ENCODE data around the gene SSR3. TPM values are rescaled to one million over a fixed set of nuclear protein-coding genes. Genes with fewer than 3 reads are reported as not detected.

The SSR3 gene
- total and polyA plus RNA-seq, 2 of the 13 experiments (the other 11 are each of a cell fraction or from before 2014, with no cell fraction given) = 229 to 325 TPM

DNA sequence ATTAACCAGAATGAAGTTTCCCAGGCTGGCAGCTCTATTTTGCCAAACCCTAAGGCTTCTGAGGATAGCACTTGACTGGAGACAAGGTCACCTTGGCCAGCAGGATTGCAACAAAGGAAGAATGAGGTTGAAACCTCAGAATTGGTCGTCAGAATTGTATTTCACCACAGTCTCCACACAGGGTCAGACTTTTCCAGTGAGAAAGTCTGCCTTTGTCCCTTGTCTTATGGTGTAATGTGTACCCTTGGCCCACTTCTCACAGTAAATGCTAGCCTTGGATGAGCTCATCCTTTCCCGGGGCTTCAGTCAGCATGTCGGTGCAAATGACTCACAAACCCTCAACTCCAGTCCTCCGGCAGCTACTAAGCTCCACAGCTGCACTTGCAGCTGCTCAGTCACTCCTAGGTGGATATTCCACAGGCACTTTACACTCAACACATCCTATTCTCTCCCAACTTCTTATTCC lies 19.7 kb downstream of the SSR3 start:
- ChIA-PET POLR2A (interaction anchor here (0.5 to 1.9 kb wide), 15 partner anchors 11 to 640 kb away, joined by 3 to 20 read pairs (median 5); partner anchors contain the start of genes SSR3 and TIPARP), CTCF (ENCODE audit: low intra/inter-chr PET ratio, low total read pairs) (no interaction called here)
- Histone ChIP-seq H3K27me3 (ENCODE audit: control insufficient read depth in 1 of 2, insufficient read depth in 2 of 2, low read length in 2 of 2) (no peaks in the 10 kb centered on the region), H2AFZ (ENCODE audit: low read length) (no peak overlapping the region), H4K20me1 (ENCODE audit: insufficient read depth, low read length) (no peaks in the 10 kb centered on the region), H3K79me2 (ENCODE audit: insufficient read depth, low read length) (no peaks in the 10 kb centered on the region), H3K9ac (ENCODE audit: insufficient read depth, low read depth, low read length) (peak overlapping the region; percentile 35), H3K4me1 (ENCODE audit: insufficient read depth, low read length) (peaks cover 57% of the 10 kb centered on the region), H3K4me2 (ENCODE audit: low read depth, low read length) (peak overlapping the region; percentile 43), H3K36me3 (replicated peaks in 1 of 2; ENCODE audit: control insufficient read depth in 1 of 2, insufficient read depth in 2 of 2, low read length in 2 of 2) (peaks cover 1 to 10% of the 10 kb centered on the region in 2 experiments; a peak in 4 of 5 replicates), H3K9me3 (ENCODE audit: low read length) (no peaks in the 10 kb centered on the region), H3K27ac (ENCODE audit: extremely low read length, insufficient read depth, low read length) (peak overlapping the region; percentile 62), H3K4me3 (replicated peaks in 1 of 3; ENCODE audit: insufficient read depth in 1 of 3, low read depth in 2 of 3, low read length in 3 of 3) (peak overlapping the region in 1 of 3 experiments; percentile 19; a peak in 1 of 6 replicates)
- intact Hi-C loops (cut with micrococcal nuclease; ENCODE audit: unreplicated experiment) (loop anchor here (1.0 to 5.0 kb wide), 6 partner anchors 14 to 602 kb away; partner anchors contain the start of gene TIPARP), in situ Hi-C loops (cut with HindIII; ENCODE audit: extremely low pct_ligation_motif_present, low pct_unique_long_range_greater_than_20kb) (no loop called here)
- BruUV-seq (replicated peaks) = TSS peak; percentile 1
- FAIRE-seq (peak; percentile 94), ATAC-seq (peak; percentile 90), DNase-seq (ENCODE audit: low spot score) (peak; percentile 96)
- WGBS (ENCODE audit: low lambda C conversion rate) = 1% methylated on average over 4 of the region's 4 CpGs
- TF ChIP-seq NFIC (IDR thresholded peaks at IDR 0.05; ENCODE audit: low read length) (0 out of 2 replicates have a peak, but pooled peaks have one; percentile 33), RNF2 (conservative IDR thresholded peaks at IDR 0.05; ENCODE audit: low read depth) (0 out of 2 replicates have a peak, but pooled peaks have one; percentile 45), ZNF282 (IDR thresholded peaks at IDR 0.05; ENCODE audit: partially characterized antibody) (no peak), HOXD1 (CRISPR knock-in tag; IDR thresholded peaks at IDR 0.05) (no peak), SIX1 (CRISPR knock-in tag; IDR thresholded peaks at IDR 0.05; ENCODE audit: borderline replicate concordance) (0 out of 2 replicates have a peak, but pooled peaks have one; percentile 29), KLF11 (CRISPR knock-in tag; IDR thresholded peaks at IDR 0.05) (no peak), JUND (CRISPR knock-in tag; IDR thresholded peaks at IDR 0.05) (peak; percentile 89), NCOA2 (CRISPR knock-in tag; IDR thresholded peaks at IDR 0.05) (peak; percentile 62), ZKSCAN5 (CRISPR knock-in tag; IDR thresholded peaks at IDR 0.05) (no peak), EEA1 (CRISPR knock-in tag; IDR thresholded peaks at IDR 0.05; ENCODE audit: borderline replicate concordance) (no peak), MAZ (IDR thresholded peaks at IDR 0.05; ENCODE audit: borderline replicate concordance, low read depth, low read length) (no peak), MAZ (CRISPR knock-in tag; IDR thresholded peaks at IDR 0.05; ENCODE audit: low read depth) (peak; percentile 45; the same call in 1 of the 2 replicates), ZNF614 (CRISPR knock-in tag; IDR thresholded peaks at IDR 0.05; ENCODE audit: borderline replicate concordance) (peak; percentile 85; the same call in 1 of the 2 replicates), NKX3-1 (CRISPR knock-in tag; IDR thresholded peaks at IDR 0.05) (0 out of 2 replicates have a peak, but pooled peaks have one; percentile 25), ZNF569 (CRISPR knock-in tag; IDR thresholded peaks at IDR 0.05; ENCODE audit: borderline replicate concordance) (no peak), ESRRA (CRISPR knock-in tag; IDR thresholded peaks at IDR 0.05; ENCODE audit: low read depth) (peak; percentile 98), KAT8 (CRISPR knock-in tag; IDR thresholded peaks at IDR 0.05) (peak; percentile 59; the same call in 1 of the 2 replicates), FOSL2 (CRISPR knock-in tag; IDR thresholded peaks at IDR 0.05) (peak; percentile 92), MEIS2 (CRISPR knock-in tag; IDR thresholded peaks at IDR 0.05) (0 out of 2 replicates have a peak, but pooled peaks have one; percentile 36), HMG20A (CRISPR knock-in tag; IDR thresholded peaks at IDR 0.05; ENCODE audit: borderline replicate concordance) (peak; percentile 77; the same call in 1 of the 2 replicates)
- TF ChIP-seq, protein P1, sequence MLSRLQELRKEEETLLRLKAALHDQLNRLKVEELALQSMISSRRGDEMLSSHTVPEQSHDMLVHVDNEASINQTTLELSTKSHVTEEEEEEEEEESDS (CRISPR knock-in tag; IDR thresholded peaks at IDR 0.05; ENCODE audit: borderline replicate concordance) = no peak
- TF ChIP-seq, protein P2, sequence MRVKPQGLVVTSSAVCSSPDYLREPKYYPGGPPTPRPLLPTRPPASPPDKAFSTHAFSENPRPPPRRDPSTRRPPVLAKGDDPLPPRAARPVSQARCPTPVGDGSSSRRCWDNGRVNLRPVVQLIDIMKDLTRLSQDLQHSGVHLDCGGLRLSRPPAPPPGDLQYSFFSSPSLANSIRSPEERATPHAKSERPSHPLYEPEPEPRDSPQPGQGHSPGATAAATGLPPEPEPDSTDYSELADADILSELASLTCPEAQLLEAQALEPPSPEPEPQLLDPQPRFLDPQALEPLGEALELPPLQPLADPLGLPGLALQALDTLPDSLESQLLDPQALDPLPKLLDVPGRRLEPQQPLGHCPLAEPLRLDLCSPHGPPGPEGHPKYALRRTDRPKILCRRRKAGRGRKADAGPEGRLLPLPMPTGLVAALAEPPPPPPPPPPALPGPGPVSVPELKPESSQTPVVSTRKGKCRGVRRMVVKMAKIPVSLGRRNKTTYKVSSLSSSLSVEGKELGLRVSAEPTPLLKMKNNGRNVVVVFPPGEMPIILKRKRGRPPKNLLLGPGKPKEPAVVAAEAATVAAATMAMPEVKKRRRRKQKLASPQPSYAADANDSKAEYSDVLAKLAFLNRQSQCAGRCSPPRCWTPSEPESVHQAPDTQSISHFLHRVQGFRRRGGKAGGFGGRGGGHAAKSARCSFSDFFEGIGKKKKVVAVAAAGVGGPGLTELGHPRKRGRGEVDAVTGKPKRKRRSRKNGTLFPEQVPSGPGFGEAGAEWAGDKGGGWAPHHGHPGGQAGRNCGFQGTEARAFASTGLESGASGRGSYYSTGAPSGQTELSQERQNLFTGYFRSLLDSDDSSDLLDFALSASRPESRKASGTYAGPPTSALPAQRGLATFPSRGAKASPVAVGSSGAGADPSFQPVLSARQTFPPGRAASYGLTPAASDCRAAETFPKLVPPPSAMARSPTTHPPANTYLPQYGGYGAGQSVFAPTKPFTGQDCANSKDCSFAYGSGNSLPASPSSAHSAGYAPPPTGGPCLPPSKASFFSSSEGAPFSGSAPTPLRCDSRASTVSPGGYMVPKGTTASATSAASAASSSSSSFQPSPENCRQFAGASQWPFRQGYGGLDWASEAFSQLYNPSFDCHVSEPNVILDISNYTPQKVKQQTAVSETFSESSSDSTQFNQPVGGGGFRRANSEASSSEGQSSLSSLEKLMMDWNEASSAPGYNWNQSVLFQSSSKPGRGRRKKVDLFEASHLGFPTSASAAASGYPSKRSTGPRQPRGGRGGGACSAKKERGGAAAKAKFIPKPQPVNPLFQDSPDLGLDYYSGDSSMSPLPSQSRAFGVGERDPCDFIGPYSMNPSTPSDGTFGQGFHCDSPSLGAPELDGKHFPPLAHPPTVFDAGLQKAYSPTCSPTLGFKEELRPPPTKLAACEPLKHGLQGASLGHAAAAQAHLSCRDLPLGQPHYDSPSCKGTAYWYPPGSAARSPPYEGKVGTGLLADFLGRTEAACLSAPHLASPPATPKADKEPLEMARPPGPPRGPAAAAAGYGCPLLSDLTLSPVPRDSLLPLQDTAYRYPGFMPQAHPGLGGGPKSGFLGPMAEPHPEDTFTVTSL (CRISPR knock-in tag; IDR thresholded peaks at IDR 0.05; ENCODE audit: borderline replicate concordance) = peak; percentile 72; the same call in 1 of the 2 replicates
